Adipocyte (in vitro differentiated cells): ENCODE measurements around the gene IPO9.
A peak's percentile ranks its signal among the peaks of the same experiment; 100 is the strongest.
"Not testable (repeated sequence)": the region's sequence is repeated elsewhere in the genome, so short reads cannot be mapped to it uniquely, and the experiment has no call there.

ENCODE experiments used
- DNase-seq: peaks from one replicate; pipeline ENCODE4 v3.0.0-alpha.2; 2015; ENCODE audit warnings: low read depth
- H3K27me3 ChIP-seq: replicated peaks from 2 replicates; pipeline ENCODE4 v1.7.0; 2013; ENCODE audit warnings: mild to moderate bottlenecking, low read length, moderate library complexity; ENCODE audit not compliant: control insufficient read depth, insufficient read depth
- H3K36me3 ChIP-seq: 2 replicates; pipeline ENCODE4 v1.7.0; 2013; ENCODE audit warnings: low read length, mild to moderate bottlenecking, moderate library complexity; ENCODE audit not compliant: control insufficient read depth, insufficient read depth, severe bottlenecking
- H3K4me1 ChIP-seq: 2 replicates; pipeline ENCODE4 v1.7.0; 2013; ENCODE audit warnings: mild to moderate bottlenecking, low read length, moderate library complexity; ENCODE audit not compliant: control insufficient read depth, insufficient read depth
- H3K4me3 ChIP-seq: 2 replicates; pipeline ENCODE4 v1.7.0; 2013; ENCODE audit warnings: mild to moderate bottlenecking, low read length, moderate library complexity
- H3K9ac ChIP-seq: 2 replicates; pipeline ENCODE4 v1.7.0; 2013; ENCODE audit warnings: mild to moderate bottlenecking, low read length, moderate library complexity
- H3K9me3 ChIP-seq: 2 replicates; pipeline ENCODE4 v1.7.0; 2013; ENCODE audit warnings: mild to moderate bottlenecking, low read length, moderate library complexity; ENCODE audit not compliant: control insufficient read depth

The IPO9 gene

DNA sequence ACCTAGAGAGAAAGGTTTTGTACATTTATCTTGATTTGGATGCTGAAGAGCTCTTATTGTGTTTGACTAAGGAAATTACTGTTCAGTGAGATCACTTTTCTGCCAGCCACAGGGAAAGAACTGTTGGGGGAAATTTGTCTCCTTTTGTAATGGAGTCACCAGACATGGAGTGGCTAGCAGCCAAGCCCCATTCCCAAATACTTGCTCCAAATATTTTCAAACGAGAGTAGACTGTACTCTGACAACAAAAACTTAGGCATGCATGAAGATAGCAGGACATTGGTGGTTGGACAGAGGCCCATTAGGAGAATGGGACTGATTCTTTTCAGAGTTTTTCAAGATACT lies 21.1 kb downstream of the IPO9 start:
- Histone ChIP-seq H3K9ac (peak overlapping the region; percentile 61), H3K36me3 (peaks cover 43% of the 10 kb centered on the region), H3K9me3 (no peaks in the 10 kb centered on the region), H3K4me1 (peaks cover 20% of the 10 kb centered on the region), H3K27me3 (no peaks in the 10 kb centered on the region), H3K4me3 (no peak overlapping the region)
- peak; percentile 81 for DNase-seq

GRCh38 chr1:201851949-201852348 lies 23.0 kb downstream of the IPO9 start:
- Histone ChIP-seq H3K27me3 (no peaks in the 10 kb centered on the region), H3K4me1 (peaks cover 20% of the 10 kb centered on the region), H3K9me3 (no peaks in the 10 kb centered on the region), H3K36me3 (peaks cover 62% of the 10 kb centered on the region), H3K9ac (no peak overlapping the region), H3K4me3 (no peak overlapping the region)
- DNase-seq = no peak

DNA sequence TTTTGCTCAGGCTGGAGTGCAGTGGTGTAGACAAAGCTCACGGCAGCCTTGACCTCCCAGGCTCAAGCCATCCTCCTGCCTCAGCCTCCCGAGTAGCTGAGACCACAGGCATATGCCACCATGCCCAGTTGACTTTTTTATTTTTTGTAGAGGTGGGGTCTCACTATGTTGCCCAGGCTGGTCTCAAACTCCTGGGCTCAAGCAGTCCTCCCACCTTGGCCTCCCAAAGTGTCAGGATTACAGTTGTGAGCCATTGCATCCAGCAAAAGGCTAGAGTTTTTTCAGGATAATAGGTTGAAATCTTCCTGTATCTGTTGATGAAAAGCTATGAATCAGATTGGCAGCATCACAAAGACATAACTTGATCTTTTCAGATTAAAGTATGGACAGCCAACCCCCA lies 27.8 kb downstream of the IPO9 start:
- H3K36me3 ChIP-seq = peaks cover 90% of the 10 kb centered on the region
- H3K4me1 ChIP-seq, DNase-seq: not testable (repeated sequence)

DNA sequence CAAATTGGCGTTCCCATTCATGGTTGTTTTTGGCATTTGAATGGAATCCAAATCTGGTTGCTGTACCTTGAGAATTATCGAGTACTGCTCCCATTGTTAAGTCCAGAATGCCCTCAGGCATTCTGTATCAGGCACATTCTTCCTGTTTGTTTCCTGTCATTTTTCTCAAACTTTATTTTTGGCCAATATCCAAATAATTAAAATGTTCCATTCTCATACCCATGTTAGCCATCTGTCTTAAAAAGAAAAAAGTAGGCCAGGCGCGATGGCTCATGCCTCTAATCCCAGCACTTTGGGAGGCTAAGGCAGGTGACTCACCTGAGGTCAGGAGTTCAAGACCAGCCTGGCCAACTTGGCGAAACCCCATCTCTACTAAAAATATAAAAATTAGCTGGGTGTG lies 30.5 kb downstream of the IPO9 start:
- no peak overlapping the region for H3K4me3 ChIP-seq
- no peaks in the 10 kb centered on the region for H3K27me3 ChIP-seq
- H3K4me1 ChIP-seq = no peaks in the 10 kb centered on the region
- H3K9ac ChIP-seq = no peak overlapping the region
- H3K36me3 ChIP-seq = peaks cover 82% of the 10 kb centered on the region
- H3K9me3 ChIP-seq = no peaks in the 10 kb centered on the region
- DNase-seq = no peak

More for the DNA sequence above, 27.8 kb downstream of the IPO9 start:
- H3K9me3 ChIP-seq, H3K27me3 ChIP-seq, H3K9ac ChIP-seq, H3K4me3 ChIP-seq: not testable (repeated sequence)

- Histone ChIP-seq H3K9ac (no peak overlapping the region), H3K4me3 (no peak overlapping the region), H3K27me3 (no peaks in the 10 kb centered on the region), H3K9me3 (no peaks in the 10 kb centered on the region), H3K36me3 (peaks cover 76% of the 10 kb centered on the region), H3K4me1 (no peaks in the 10 kb centered on the region)
- no peak for DNase-seq
Observed at GRCh38 chr1:201861448-201861847, 32.5 kb downstream of the IPO9 start.

DNA sequence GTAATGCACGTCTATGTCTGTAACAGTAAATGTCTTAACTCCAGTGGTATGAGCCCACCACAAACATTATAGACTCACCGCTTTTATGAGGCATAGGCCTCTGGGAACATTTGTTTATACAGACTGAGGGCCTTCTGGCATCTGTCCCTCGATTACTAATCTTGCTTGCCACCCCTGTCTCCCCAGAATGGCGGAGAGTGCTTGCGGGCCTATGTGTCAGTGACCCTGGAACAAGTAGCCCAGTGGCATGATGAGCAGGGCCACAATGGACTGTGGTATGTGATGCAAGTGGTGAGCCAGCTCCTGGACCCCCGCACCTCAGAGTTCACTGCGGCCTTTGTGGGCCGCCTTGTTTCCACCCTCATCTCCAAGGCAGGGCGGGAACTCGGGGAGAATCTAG lies 41.4 kb downstream of the IPO9 start:
- DNase-seq = no peak
- Histone ChIP-seq H3K4me3 (no peak overlapping the region), H3K4me1 (no peaks in the 10 kb centered on the region), H3K9me3 (no peaks in the 10 kb centered on the region), H3K36me3 (peaks cover 87% of the 10 kb centered on the region), H3K27me3 (no peaks in the 10 kb centered on the region), H3K9ac (no peak overlapping the region)

- H3K27me3 ChIP-seq = no peaks in the 10 kb centered on the region
- H3K4me3 ChIP-seq = no peak overlapping the region
- H3K9ac ChIP-seq = no peak overlapping the region
- H3K36me3 ChIP-seq = peaks cover 54% of the 10 kb centered on the region
- H3K9me3 ChIP-seq = no peaks in the 10 kb centered on the region
- DNase-seq = no peak
- no peaks in the 10 kb centered on the region for H3K4me1 ChIP-seq
Observed at GRCh38 chr1:201874672-201875071, 45.7 kb downstream of the IPO9 start.

DNA sequence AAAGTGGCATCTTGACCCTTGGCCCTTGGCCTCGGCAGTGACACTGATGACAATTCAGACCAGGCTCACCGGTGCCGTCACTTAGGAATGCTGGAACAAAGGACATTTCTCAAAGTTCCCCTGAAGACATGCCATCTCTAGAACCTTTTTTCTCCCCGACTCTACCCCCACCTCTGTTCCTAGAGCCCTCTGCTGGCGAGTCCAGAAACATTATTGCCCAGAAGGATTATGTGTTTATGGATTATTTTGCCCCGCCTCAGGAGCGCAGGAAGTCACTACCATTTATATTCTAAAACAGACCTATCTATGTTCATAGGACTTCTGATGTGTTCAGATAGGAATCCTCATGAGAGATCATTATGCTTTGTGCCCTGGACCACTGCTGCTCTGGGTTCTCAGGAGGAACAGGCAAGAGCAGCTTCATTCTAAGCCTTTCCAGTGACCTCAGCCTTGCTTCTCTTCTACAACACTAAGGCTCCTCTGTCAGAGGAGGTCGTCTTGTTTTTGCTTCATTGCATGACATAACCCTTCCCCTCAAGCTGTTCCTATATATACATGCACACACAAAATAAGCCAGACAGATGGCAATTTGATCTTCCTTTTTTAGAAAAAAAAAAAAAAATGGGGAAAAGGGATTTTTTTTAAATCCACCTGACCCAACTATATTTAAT lies 47.3 kb downstream of the IPO9 start:
- Histone ChIP-seq H3K4me1 (no peaks in the 10 kb centered on the region), H3K27me3 (no peaks in the 10 kb centered on the region), H3K36me3 (peaks cover 38% of the 10 kb centered on the region), H3K9ac (no peak overlapping the region), H3K4me3 (no peak overlapping the region), H3K9me3 (no peaks in the 10 kb centered on the region)
- peak; percentile 32 for DNase-seq

- no peaks in the 10 kb centered on the region for H3K9me3 ChIP-seq
- no peaks in the 10 kb centered on the region for H3K27me3 ChIP-seq
- H3K4me3 ChIP-seq = no peak overlapping the region
- H3K4me1 ChIP-seq = peaks cover 5% of the 10 kb centered on the region
- peak overlapping the region; percentile 43 for H3K9ac ChIP-seq
- peaks cover 21% of the 10 kb centered on the region for H3K36me3 ChIP-seq
- peak; percentile 73 for DNase-seq
Observed at GRCh38 chr1:201877877-201878401, 49.0 kb downstream of the IPO9 start.

DNA sequence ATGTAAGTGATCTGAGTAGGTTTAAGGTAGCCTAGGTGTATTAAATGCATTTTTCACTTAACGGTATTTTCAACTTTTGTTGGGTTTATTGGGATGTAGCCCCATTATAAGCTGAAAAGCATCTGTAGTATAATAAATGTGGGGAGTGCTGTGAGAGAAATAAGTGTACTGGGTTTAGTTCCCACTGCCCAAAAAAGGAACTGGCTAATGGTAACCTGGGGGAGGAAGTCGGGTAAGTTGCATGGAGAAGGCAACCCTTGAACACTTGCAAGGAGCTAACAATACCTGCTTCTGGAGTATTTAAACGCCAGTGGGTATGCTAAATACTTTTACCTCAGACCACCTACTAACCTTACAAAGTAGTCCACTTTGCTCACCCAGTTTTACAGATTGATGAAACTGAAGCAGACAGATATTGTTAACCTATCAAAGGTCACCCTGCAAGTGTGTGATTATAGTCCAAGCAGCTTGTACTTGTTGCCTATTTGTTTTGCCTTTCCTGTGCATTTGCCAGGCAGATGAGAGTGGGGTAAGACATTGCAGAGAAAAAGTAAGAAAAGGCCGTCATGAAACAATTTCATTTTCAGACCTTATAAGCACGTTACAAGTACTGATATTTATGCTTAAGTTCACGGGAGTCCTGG lies 52.1 kb downstream of the IPO9 start:
- peaks cover 31% of the 10 kb centered on the region for H3K4me1 ChIP-seq
- H3K4me3 ChIP-seq = no peak overlapping the region
- no peaks in the 10 kb centered on the region for H3K27me3 ChIP-seq
- H3K9ac ChIP-seq = no peak overlapping the region
- H3K36me3 ChIP-seq = peaks cover under 1% of the 10 kb centered on the region
- no peak for DNase-seq
- no peaks in the 10 kb centered on the region for H3K9me3 ChIP-seq

- H3K4me3 ChIP-seq = no peak overlapping the region
- peaks cover 34% of the 10 kb centered on the region for H3K4me1 ChIP-seq
- no peaks in the 10 kb centered on the region for H3K36me3 ChIP-seq
- no peak overlapping the region for H3K9ac ChIP-seq
- H3K27me3 ChIP-seq = no peaks in the 10 kb centered on the region
- no peaks in the 10 kb centered on the region for H3K9me3 ChIP-seq
- DNase-seq = no peak
Observed at GRCh38 chr1:201881617-201882016, 52.7 kb downstream of the IPO9 start.
